Endothelial cell of umbilical vein (primary cell): ENCODE results near the gene MTRR. TPM values are rescaled to one million over a fixed set of nuclear protein-coding genes. Genes with fewer than 3 reads are reported as not detected.

Experiments used
- BruUV-seq: library from RNA; stranded (reverse); fragments of 400-500 nt; replicated peaks from 2 replicates; lab custom pipeline; 2021; lab: Mats Ljungman, UMichigan
- CTCF ChIA-PET: fragments of 300-600, 350-600 bp; sonication (Branson Sonifier 250); formaldehyde crosslinking; loops from one replicate; lab custom pipeline; 2021; ENCODE audit warnings: antibody characterized with exemption, inconsistent platforms; lab: Charles Lee
- POLR2A ChIA-PET: fragments of 300-600, 350-600 bp; sonication (Branson Sonifier 250); formaldehyde crosslinking; loops from one replicate; lab custom pipeline; 2021; ENCODE audit warnings: antibody characterized with exemption, inconsistent platforms; lab: Charles Lee
- DNase-seq: peaks from one replicate; pipeline ENCODE4 v3.0.0-alpha.2; 2011; ENCODE audit warnings: low read depth, low spot score
- FAIRE-seq: peaks from 2 replicates; lab custom pipeline; 2011; peaks lifted over from hg19 to GRCh38; lab: Jason Lieb, UNC
- H2AFZ ChIP-seq: 2 replicates; pipeline ENCODE4 v1.6.0; 2012; ENCODE audit warnings: low read depth, low read length, control low read depth, inconsistent platforms
- H3K27ac ChIP-seq: 2 replicates; pipeline ENCODE4 v1.5.1; 2011; ENCODE audit warnings: low read depth, mild to moderate bottlenecking, control low read depth, low read length, moderate library complexity; ENCODE audit not compliant: insufficient read depth
- H3K27me3 ChIP-seq, 2 experiments: 2 replicates each; pipeline versions ENCODE4 v1.6.0 to v1.6.1; 2011; ENCODE audit warnings: low read length in 2 of 2, mixed read lengths in 1 of 2; ENCODE audit not compliant: control insufficient read depth in 2 of 2, insufficient read depth in 2 of 2
- H3K36me3 ChIP-seq, 2 experiments: 2 replicates in 1 of 2; 3 replicates in 1 of 2; pipeline ENCODE4 v1.5.1; 2011; ENCODE audit warnings: low read length in 2 of 2, mild to moderate bottlenecking in 1 of 2, moderate library complexity in 1 of 2; ENCODE audit not compliant: control insufficient read depth in 2 of 2, insufficient read depth in 2 of 2; ENCODE audit errors: extremely low read depth in 1 of 2
- H3K4me1 ChIP-seq: 3 replicates; pipeline ENCODE4 v1.5.1; 2011; ENCODE audit warnings: mild to moderate bottlenecking, low read length; ENCODE audit not compliant: control insufficient read depth, insufficient read depth; ENCODE audit errors: extremely low read depth
- H3K4me2 ChIP-seq: 2 replicates; pipeline ENCODE4 v1.6.1; 2011; ENCODE audit warnings: low read length, control low read depth, mixed read lengths; ENCODE audit not compliant: insufficient read depth
- H3K4me3 ChIP-seq, 3 experiments: fragments of 200-600 bp in 1 of 3; sonication (generic), shearing (Covaris generic) in 1 of 3; replicated peaks in 1 of 3; 2 replicates each; pipeline ENCODE4 v1.5.1; 2011 to 2016; ENCODE audit warnings: control low read depth in 3 of 3, low read length in 3 of 3, mild to moderate bottlenecking in 2 of 3, inconsistent platforms in 1 of 3, low read depth in 1 of 3, moderate library complexity in 1 of 3; ENCODE audit not compliant: insufficient read depth in 1 of 3
- H3K79me2 ChIP-seq: 2 replicates; pipeline ENCODE4 v1.6.0; 2012; ENCODE audit warnings: low read length, inconsistent platforms; ENCODE audit not compliant: control insufficient read depth, insufficient read depth
- H3K9ac ChIP-seq: replicated peaks from 2 replicates; pipeline ENCODE3; 2011; ENCODE audit warnings: low read length, control low read depth; ENCODE audit not compliant: insufficient read depth; ENCODE audit errors: extremely low read depth
- H3K9me1 ChIP-seq: replicated peaks from 3 replicates; pipeline ENCODE4 v1.6.0; 2011; ENCODE audit warnings: mild to moderate bottlenecking, low read length; ENCODE audit not compliant: control insufficient read depth, insufficient read depth; ENCODE audit errors: extremely low read depth
- H3K9me3 ChIP-seq: replicated peaks from 2 replicates; pipeline ENCODE4 v1.5.1; 2012; ENCODE audit warnings: low read length, inconsistent platforms; ENCODE audit not compliant: control insufficient read depth, insufficient read depth
- H4K20me1 ChIP-seq: replicated peaks from 2 replicates; pipeline ENCODE3; 2011; ENCODE audit warnings: mild to moderate bottlenecking, low read length; ENCODE audit not compliant: control insufficient read depth, insufficient read depth; ENCODE audit errors: extremely low read depth
- CTCF ChIP-seq, 2 donors: IDR thresholded peaks; 1 replicate in 1 of 2; 2 replicates in 1 of 2; pipeline ENCODE4 v1.5.1; 2011; ENCODE audit warnings: low read length in 2 of 2, mild to moderate bottlenecking in 2 of 2, moderate library complexity in 2 of 2, control low read depth in 1 of 2, inconsistent platforms in 1 of 2, low read depth in 1 of 2; ENCODE audit not compliant: insufficient read depth in 1 of 2; ENCODE audit errors: extremely low read depth in 1 of 2
- FOS ChIP-seq: IDR thresholded peaks from 2 replicates; pipeline ENCODE4 v1.6.1; 2011; ENCODE audit warnings: mild to moderate bottlenecking, low read length, moderate library complexity, borderline replicate concordance; ENCODE audit not compliant: insufficient read depth
- GATA2 ChIP-seq: IDR thresholded peaks from 2 replicates; pipeline ENCODE4 v1.7.0; 2011; ENCODE audit warnings: low read depth, mild to moderate bottlenecking, moderate library complexity, mixed read lengths, low read length; ENCODE audit not compliant: insufficient read length, insufficient read depth
- JUN ChIP-seq: IDR thresholded peaks from 2 replicates; pipeline ENCODE4 v1.6.1; 2011; ENCODE audit warnings: borderline replicate concordance, low read depth; ENCODE audit not compliant: insufficient read length, insufficient read depth
- MAX ChIP-seq: IDR thresholded peaks from 2 replicates; pipeline ENCODE4 v1.6.1; 2011; ENCODE audit not compliant: insufficient read depth, insufficient read length
- MYC ChIP-seq: IDR thresholded peaks from one replicate; pipeline ENCODE4 v1.6.1; 2011; ENCODE audit warnings: mild to moderate bottlenecking, low read depth, low read length
- POLR2A ChIP-seq: IDR thresholded peaks from 2 replicates; pipeline ENCODE4 v1.6.1; 2012; ENCODE audit warnings: low read depth, mild to moderate bottlenecking, control low read depth, low read length
- POLR2AphosphoS5 ChIP-seq: IDR thresholded peaks from 2 replicates; pipeline ENCODE4 v1.6.1; 2012; ENCODE audit warnings: low read depth, mild to moderate bottlenecking, control low read depth, low read length, moderate library complexity; ENCODE audit not compliant: insufficient read depth
- dilution Hi-C: fragments of 300-500 bp; cut with MboI; formaldehyde crosslinking; loops from one replicate; pipeline ENCODE4 v1.15.0; 2019; ENCODE audit warnings: low sequenced_read_pairs; ENCODE audit not compliant: extremely low pct_ligation_motif_present
- intact Hi-C: fragments of 100-400 bp; cut with micrococcal nuclease; formaldehyde crosslinking; loops from one replicate; pipeline ENCODE4 v1.10.0; 2022
- polyA plus RNA-seq, 4 experiments: library from polyadenylated mRNA; depleted of rRNA in 3 of 4; stranded (reverse) in 3 of 4; unstranded in 1 of 4; fragments of >200 nt; gene quantifications; 2 replicates each; pipeline versions ENCODE4 v1.2.1 to v1.2.3, GENCODE V29; 2011 to 2012; ENCODE audit warnings: missing spikeins in 1 of 4
- total RNA-seq: library from RNA; stranded (reverse); gene quantifications from 2 replicates; pipeline ENCODE4 v1.2.3, GENCODE V29; 2021

Gene MTRR
- total and polyA plus RNA-seq, 2 donors (not counting 3 experiments of a cell fraction or from before 2014, with no cell fraction given), result 24.3 to 37.1 TPM

- no peak for FAIRE-seq
These were observed 57.2 kb downstream of the MTRR start for GRCh38 chr5:7925961-7926695.

More at GRCh38 chr5:7925961-7926695, 57.2 kb downstream of the MTRR start:
- ChIA-PET POLR2A (no interaction called here), CTCF (interaction anchor here (1.2 to 1.5 kb wide), 2 partner anchors 8 to 39 kb away, joined by 3 to 8 read pairs; no protein-coding TSS in a partner anchor)
- DNase-seq, result no peak
- TF ChIP-seq MAX, result no peak
- TF ChIP-seq MYC, result no peak
- TF ChIP-seq GATA2, result no peak
- TF ChIP-seq JUN, result no peak
- TF ChIP-seq POLR2AphosphoS5, result no peak
- TF ChIP-seq FOS, result no peak
- no peak for TF ChIP-seq CTCF (IDR thresholded peaks at IDR 0.05; ENCODE audit: extremely low read depth in 1 of 2, insufficient read depth in 1 of 2, low read depth in 1 of 2, low read length in 2 of 2)
- TF ChIP-seq POLR2A, result no peak
- Histone ChIP-seq H3K27me3 (no peaks in the 10 kb centered on the region), H3K4me3 (no peak overlapping the region), H3K9me1 (no peaks in the 10 kb centered on the region), H3K36me3 (no peaks in the 10 kb centered on the region), H2AFZ (no peak overlapping the region), H3K4me2 (no peak overlapping the region), H4K20me1 (no peaks in the 10 kb centered on the region), H3K9me3 (no peaks in the 10 kb centered on the region), H3K27ac (no peak overlapping the region), H3K4me1 (no peaks in the 10 kb centered on the region), H3K79me2 (no peaks in the 10 kb centered on the region), H3K9ac (no peak overlapping the region)
- BruUV-seq, result no TSS peak
- intact Hi-C loops (no loop called here), dilution Hi-C loops (no loop called here)
